Esophagus (tissue), 2 donors: Measurements from ENCODE around the gene MFSD2A. TPM values are rescaled to one million over a fixed set of nuclear protein-coding genes. Genes with fewer than 3 reads are reported as not detected.
"Not testable (repeated sequence)": the region's sequence is repeated elsewhere in the genome, so short reads cannot be mapped to it uniquely, and the experiment has no call there.

Experiments
- H3K27ac ChIP-seq, 2 donors: one replicate each; pipeline ENCODE4 v1.5.1; 2013; ENCODE audit warnings: low read depth in 2 of 2, mild to moderate bottlenecking in 2 of 2, inconsistent platforms in 1 of 2, low read length in 1 of 2, moderate library complexity in 1 of 2
- H3K27me3 ChIP-seq, 2 donors: one replicate each; pipeline ENCODE4 v1.6.1; 2013; ENCODE audit warnings: low read length in 2 of 2, control low read depth in 1 of 2, mild to moderate bottlenecking in 1 of 2; ENCODE audit not compliant: insufficient read depth in 2 of 2, control insufficient read depth in 1 of 2
- H3K36me3 ChIP-seq, 2 donors: one replicate each; pipeline ENCODE4 v1.6.1; 2013; ENCODE audit warnings: low read length in 1 of 2; ENCODE audit not compliant: control insufficient read depth in 2 of 2, insufficient read depth in 2 of 2
- H3K4me1 ChIP-seq, 2 donors: one replicate each; pipeline ENCODE4 v1.6.1; 2013; ENCODE audit warnings: low read length in 1 of 2; ENCODE audit not compliant: control insufficient read depth in 2 of 2, insufficient read depth in 2 of 2
- H3K4me3 ChIP-seq, 2 donors: one replicate each; pipeline ENCODE4 v1.5.1; 2013; ENCODE audit warnings: low read length in 2 of 2, mild to moderate bottlenecking in 2 of 2, low read depth in 1 of 2, moderate library complexity in 1 of 2
- H3K9me3 ChIP-seq, 2 donors: one replicate each; pipeline ENCODE4 v1.6.1; 2013; ENCODE audit warnings: mild to moderate bottlenecking in 2 of 2, low read depth in 1 of 2, low read length in 1 of 2, moderate library complexity in 1 of 2; ENCODE audit not compliant: control insufficient read depth in 2 of 2, insufficient read depth in 1 of 2
- WGBS, 2 donors: extraction: QIAGEN DNeasy Blood & Tissue Kit; methylation state at CpG; one replicate each; pipeline ENCODE4 v1.1.7; 2013; 5-methylcytosine and 5-hydroxymethylcytosine counted together
- polyA plus RNA-seq, 2 donors: library from polyadenylated mRNA; stranded (reverse); fragments of 200-250 nt; gene quantifications; one replicate each; pipeline ENCODE4 v1.2.3, GENCODE V29; 2013
- donor health status: healthy with polysubstance abuse.
- donor health status: Bipolar disorder and iron deficiency.

MFSD2A gene
- polyA plus RNA-seq, 2 donors = 14.5 to 30.4 TPM

GRCh38 chr1:39977202-39977601 is 22.3 kb downstream of the MFSD2A start:
- H3K27ac ChIP-seq = no peak overlapping the region
- WGBS, 2 donors = 94 to 95% methylated on average over 1 of the region's 1 CpG
- no peak overlapping the region for H3K4me3 ChIP-seq
- H3K36me3 ChIP-seq = no peaks in the 10 kb centered on the region
- no peaks in the 10 kb centered on the region for H3K27me3 ChIP-seq
- H3K4me1 ChIP-seq = peaks cover 0 to 10% of the 10 kb centered on the region in 2 donors
- H3K9me3 ChIP-seq = no peaks in the 10 kb centered on the region

GRCh38 chr1:39979654-39980053 is 24.7 kb downstream of the MFSD2A start:
- H3K27ac ChIP-seq = no peak overlapping the region
- H3K4me3 ChIP-seq = no peak overlapping the region
- no peaks in the 10 kb centered on the region for H3K36me3 ChIP-seq
- WGBS, 2 donors = 91 to 94% methylated on average over 4 of the region's 4 CpGs
- no peaks in the 10 kb centered on the region for H3K9me3 ChIP-seq
- no peaks in the 10 kb centered on the region for H3K27me3 ChIP-seq
- H3K4me1 ChIP-seq = peaks cover 0 to 10% of the 10 kb centered on the region in 2 donors

GRCh38 chr1:39980555-39981313 is 25.8 kb downstream of the MFSD2A start:
- H3K27ac ChIP-seq = peak overlapping the region; percentile 53
- H3K36me3 ChIP-seq = no peaks in the 10 kb centered on the region
- no peak overlapping the region for H3K4me3 ChIP-seq
- 77 to 83% methylated on average over 6 of the region's 6 CpGs for WGBS, 2 donors
- H3K27me3 ChIP-seq = no peaks in the 10 kb centered on the region
- H3K4me1 ChIP-seq = peaks cover 0 to 10% of the 10 kb centered on the region in 2 donors
- no peaks in the 10 kb centered on the region for H3K9me3 ChIP-seq

GRCh38 chr1:39981385-39981784 is 26.4 kb downstream of the MFSD2A start:
- WGBS, 2 donors = 86 to 89% methylated on average over 9 of the region's 9 CpGs
- no peaks in the 10 kb centered on the region for H3K9me3 ChIP-seq
- no peaks in the 10 kb centered on the region for H3K36me3 ChIP-seq
- no peak overlapping the region for H3K27ac ChIP-seq
- H3K27me3 ChIP-seq = no peaks in the 10 kb centered on the region
- H3K4me3 ChIP-seq = no peak overlapping the region
- H3K4me1 ChIP-seq = peaks cover 0 to 10% of the 10 kb centered on the region in 2 donors

GRCh38 chr1:39981945-39982344 is 27.0 kb downstream of the MFSD2A start:
- Histone ChIP-seq H3K27me3 (no peaks in the 10 kb centered on the region), H3K36me3 (no peaks in the 10 kb centered on the region), H3K27ac (peak overlapping the region in 1 of 2 donors; percentile 27), H3K4me1 (peaks cover 0 to 10% of the 10 kb centered on the region in 2 donors), H3K4me3 (no peak overlapping the region), H3K9me3 (no peaks in the 10 kb centered on the region)
- 42 to 72% methylated on average over 2 of the region's 2 CpGs for WGBS, 2 donors

- not testable (repeated sequence) for H3K4me3 ChIP-seq, H3K9me3 ChIP-seq, H3K27me3 ChIP-seq, H3K27ac ChIP-seq, H3K36me3 ChIP-seq
- H3K4me1 ChIP-seq = peaks cover 0 to 10% of the 10 kb centered on the region in 2 donors
- WGBS, 2 donors = 98 to 100% methylated on average over 2 of the region's 2 CpGs
Observed at GRCh38 chr1:39984480-39984879, 29.5 kb downstream of the MFSD2A start.

- no peaks in the 10 kb centered on the region for H3K36me3 ChIP-seq
- H3K4me1 ChIP-seq = peaks cover 0 to 10% of the 10 kb centered on the region in 2 donors
- no peaks in the 10 kb centered on the region for H3K9me3 ChIP-seq
- 87 to 89% methylated on average over 7 of the region's 7 CpGs for WGBS, 2 donors
- no peaks in the 10 kb centered on the region for H3K27me3 ChIP-seq
- H3K4me3 ChIP-seq = no peak overlapping the region
- no peak overlapping the region for H3K27ac ChIP-seq
Observed at GRCh38 chr1:39984951-39985350, 30.0 kb downstream of the MFSD2A start.

GRCh38 chr1:39987869-39988268 is 32.9 kb downstream of the MFSD2A start:
- H3K27me3 ChIP-seq = no peaks in the 10 kb centered on the region
- no peaks in the 10 kb centered on the region for H3K36me3 ChIP-seq
- no peaks in the 10 kb centered on the region for H3K4me1 ChIP-seq
- no peak overlapping the region for H3K4me3 ChIP-seq
- H3K9me3 ChIP-seq = no peaks in the 10 kb centered on the region
- WGBS, 2 donors = 76 to 79% methylated on average over 3 of the region's 3 CpGs
- H3K27ac ChIP-seq = peak overlapping the region in 1 of 2 donors; percentile 56

- 57 to 60% methylated on average over 6 of the region's 6 CpGs for WGBS, 2 donors
- Histone ChIP-seq H3K27ac (peak overlapping the region; percentile 38 to 56), H3K9me3 (no peaks in the 10 kb centered on the region), H3K36me3 (no peaks in the 10 kb centered on the region), H3K27me3 (no peaks in the 10 kb centered on the region), H3K4me1 (no peaks in the 10 kb centered on the region), H3K4me3 (no peak overlapping the region)
Observed at GRCh38 chr1:39988618-39989343, 33.8 kb downstream of the MFSD2A start.
